OCI-LY7 (cell line): Measurements from ENCODE around the gene ADAM12.

ENCODE experiments used
- EZH2phosphoT487 ChIP-seq: fragments of 200-600 bp; sonication (generic); IDR thresholded peaks from 2 replicates; pipeline ENCODE4 v1.6.1; 2018; ENCODE audit warnings: low read depth, borderline replicate concordance, mild to moderate bottlenecking, mixed run types, antibody characterized with exemption, low read length, moderate library complexity, mixed read lengths
- TF ChIP-seq, protein P1 (sequence below): fragments of 200-600 bp; sonication (generic); conservative IDR thresholded peaks from 2 replicates; pipeline ENCODE4 v1.5.1; 2014; ENCODE audit warnings: mild to moderate bottlenecking, antibody characterized with exemption, low read length, moderate library complexity, mixed read lengths

DNA sequence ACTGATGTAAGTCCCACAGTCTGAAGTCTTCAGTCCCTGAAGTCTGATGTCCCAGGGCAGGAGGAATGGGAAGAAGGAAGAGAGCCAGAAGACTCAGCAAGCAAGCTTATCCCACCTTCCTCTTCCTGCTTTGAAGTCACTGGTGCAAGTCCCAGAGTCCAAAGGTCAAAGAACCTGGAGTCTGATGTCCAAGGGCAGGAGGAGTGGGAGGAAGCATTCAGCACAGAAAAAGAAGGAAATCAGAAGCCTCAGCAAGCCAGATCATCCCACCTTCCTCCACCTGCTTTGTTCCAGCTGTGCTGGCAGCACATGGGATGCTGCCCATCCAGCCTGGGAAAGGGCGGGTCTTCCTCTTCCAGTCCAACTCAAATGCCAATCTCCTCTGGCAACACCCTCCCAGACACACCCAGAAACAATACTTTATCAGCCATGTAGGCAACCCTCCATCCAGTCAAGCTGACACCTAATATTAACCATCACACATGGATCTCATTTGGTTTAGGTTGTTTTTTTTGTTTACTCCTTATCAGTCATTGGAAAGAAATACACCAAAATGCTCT is 50.9 kb downstream of the ADAM12 start:
- TF ChIP-seq, protein P1, sequence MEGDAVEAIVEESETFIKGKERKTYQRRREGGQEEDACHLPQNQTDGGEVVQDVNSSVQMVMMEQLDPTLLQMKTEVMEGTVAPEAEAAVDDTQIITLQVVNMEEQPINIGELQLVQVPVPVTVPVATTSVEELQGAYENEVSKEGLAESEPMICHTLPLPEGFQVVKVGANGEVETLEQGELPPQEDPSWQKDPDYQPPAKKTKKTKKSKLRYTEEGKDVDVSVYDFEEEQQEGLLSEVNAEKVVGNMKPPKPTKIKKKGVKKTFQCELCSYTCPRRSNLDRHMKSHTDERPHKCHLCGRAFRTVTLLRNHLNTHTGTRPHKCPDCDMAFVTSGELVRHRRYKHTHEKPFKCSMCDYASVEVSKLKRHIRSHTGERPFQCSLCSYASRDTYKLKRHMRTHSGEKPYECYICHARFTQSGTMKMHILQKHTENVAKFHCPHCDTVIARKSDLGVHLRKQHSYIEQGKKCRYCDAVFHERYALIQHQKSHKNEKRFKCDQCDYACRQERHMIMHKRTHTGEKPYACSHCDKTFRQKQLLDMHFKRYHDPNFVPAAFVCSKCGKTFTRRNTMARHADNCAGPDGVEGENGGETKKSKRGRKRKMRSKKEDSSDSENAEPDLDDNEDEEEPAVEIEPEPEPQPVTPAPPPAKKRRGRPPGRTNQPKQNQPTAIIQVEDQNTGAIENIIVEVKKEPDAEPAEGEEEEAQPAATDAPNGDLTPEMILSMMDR: no peak
- TF ChIP-seq EZH2phosphoT487: no peak
